OCI-M1 (cell line): Measurements from ENCODE around the gene TEX22.
A peak's percentile ranks its signal among the peaks of the same experiment; 100 is the strongest.

Experiments
- DNase-seq: peaks from one replicate; lab custom pipeline; 2025; lab: John Stamatoyannopoulos, UW

Gene TEX22

DNA sequence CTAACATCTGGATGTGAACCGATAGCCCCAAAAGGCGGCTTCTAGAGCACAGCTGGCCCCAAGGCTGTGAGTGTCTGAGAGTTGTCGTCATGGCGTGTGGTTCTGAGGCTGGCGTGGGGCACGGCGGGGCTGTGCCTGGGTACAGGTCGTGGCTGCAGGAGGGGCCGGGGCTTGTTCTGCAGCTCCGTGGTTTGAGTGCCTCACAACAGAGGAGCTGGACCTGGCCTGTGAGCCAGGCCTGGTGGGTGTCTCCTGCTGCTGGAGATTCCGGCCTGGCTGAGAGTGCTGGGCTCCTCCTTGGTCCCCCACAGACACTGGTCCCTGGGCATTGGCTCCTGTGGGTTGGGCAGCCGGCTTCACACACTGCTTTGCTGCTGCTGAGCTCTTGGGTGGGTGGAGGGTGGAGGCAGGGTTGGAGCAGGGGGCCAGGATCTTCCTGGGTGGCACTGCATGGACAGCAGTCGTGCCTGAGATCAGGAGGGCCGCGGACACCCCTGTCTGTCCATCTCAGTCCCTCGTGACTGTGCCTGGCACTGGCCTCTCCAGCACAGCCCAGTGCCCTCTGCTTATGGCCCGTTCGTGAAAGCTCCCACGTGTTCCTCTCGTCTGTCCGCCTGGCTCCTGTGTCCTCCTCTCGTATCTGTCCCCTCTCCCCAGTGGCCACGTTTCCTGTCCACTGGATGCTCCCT, 31.8 kb upstream of the TEX22 start:
- no peak for DNase-seq

DNA sequence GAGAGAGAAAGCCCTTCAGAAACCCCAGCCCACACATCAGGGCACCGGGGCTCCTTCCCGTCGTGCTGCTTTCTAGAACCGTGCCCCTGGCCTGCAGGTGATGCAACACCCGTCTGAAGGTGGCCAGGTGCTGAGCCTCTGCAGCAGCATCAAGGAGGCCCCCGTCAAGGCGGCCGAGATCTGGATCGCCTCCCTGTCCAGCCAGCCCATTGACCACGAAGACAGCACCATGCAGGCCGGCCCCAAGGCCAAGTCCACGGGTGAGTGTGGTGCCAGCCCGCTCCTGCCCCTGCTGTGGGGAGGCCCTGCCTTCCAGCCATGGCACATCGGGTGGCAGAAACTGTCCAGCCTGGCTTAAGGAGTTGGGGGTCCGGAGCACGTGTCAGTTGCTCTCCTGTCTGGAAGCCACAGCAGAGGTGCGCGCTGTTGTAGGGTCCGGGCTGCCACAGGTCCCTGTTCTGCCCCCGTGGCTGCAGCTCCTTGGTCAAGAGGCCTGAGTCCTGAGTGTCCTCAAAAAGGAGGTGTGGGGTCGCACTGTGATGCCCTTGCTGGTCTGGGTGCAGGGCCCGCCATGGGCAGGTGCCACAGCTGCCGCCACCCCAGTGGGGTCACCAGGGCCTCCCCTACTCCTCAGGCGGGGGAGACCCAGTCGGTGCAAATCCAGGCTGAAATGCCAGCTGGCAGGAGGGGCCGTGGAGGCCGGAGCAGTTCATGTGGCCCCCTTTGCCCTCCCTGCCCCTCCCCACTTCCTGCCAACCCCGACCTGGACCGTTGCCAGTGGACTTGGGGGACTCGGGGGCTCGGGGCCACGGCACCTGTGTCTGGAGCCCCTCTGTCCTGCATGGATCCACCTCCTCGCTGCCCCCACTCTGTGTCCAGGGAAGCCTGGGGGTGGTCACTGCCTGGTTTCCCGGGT, 31.0 kb upstream of the TEX22 start:
- no peak for DNase-seq

DNA sequence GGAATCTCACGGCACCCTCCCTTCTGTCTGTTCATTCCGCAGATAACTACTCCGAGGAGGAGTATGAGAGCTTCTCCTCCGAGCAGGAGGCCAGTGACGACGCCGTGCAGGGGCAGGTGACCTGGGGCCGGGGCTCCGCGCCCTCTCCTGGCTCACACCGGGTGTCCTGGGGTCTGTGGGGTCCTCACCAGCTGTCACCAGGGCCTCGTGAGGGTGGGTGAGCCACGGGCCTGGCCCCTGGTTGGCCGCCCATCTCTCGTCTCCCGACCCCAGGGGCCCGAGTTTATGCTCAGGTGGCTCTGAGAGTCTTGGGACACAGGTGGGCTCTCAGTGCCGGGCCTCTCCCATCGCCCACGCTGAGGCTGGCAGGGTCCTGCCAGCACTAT, 30.3 kb upstream of the TEX22 start:
- no peak for DNase-seq

DNA sequence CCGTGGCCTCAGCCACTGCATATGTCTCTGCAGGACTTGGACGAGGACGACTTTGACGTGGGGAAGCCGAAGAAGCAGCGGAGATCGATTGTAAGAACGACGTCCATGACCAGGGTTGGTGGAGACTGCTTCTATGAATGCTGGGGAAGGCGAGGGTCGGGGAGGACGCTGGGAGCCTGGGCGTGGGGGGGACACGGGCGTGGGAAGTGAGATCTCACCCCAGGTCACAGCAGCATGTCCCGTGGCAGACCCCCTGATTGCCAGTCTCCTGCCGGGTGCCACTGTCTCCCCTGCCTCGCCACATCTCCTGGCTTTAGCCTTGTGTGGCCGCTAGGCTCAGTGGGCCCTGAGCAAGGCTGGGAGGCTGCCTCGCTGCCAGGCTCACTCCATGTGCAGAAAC, 29.9 kb upstream of the TEX22 start:
- DNase-seq = no peak

DNA sequence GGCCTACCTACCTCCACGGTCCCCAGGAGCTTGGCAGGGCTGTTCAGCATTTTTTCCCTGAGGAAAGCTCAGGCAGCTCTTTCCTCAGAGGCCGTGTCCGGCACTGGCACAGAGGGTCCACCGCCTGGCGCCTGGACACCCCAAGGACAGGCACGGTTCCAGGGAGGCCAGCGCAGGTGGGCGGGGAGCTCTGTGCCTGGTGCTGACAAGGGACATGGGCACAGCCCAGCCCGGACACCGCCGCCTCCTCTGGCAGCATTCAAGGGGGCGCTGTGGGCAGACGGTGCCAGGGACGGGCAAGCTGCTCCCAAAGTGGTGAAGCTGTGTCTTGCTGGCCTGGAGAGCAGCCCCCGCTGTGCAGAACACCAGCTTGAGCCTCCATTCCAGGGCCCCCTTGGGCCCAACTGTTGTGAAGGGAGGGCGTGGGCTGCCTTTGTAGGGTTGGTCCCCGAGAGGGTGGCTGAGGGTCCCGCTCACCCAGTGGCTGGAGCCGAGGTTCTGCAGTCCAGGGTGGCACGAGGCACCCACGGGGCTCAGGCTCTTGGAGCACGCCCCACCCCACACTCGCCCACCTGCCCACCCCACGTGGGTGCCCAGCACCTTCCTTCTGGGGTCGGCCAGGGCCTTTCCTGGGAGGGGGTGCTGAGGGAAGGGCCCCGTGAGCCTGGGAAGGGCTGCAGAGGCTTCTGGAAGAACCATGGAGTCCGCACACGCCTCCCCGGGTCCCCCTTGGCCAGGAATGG, 29.3 kb upstream of the TEX22 start:
- no peak for DNase-seq

DNA sequence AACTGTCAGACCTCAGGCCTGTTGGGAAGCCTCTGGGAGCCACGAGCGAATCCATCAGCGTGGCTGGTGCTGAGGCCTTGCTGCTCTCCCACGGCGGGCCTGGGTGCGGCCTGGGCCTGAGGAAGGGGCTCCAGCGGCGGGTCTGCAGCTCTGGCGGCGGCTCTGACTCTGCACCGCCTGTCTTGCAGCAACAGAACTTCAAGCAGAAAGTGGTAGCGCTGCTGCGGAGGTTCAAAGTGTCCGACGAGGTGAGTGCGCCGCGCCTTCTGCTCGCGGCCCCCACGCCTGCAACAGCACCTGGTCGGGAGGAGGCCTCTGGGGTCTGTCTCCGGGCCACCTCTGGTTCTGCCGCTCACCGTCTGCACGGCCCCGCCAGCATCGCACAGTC, 28.7 kb upstream of the TEX22 start:
- DNase-seq = no peak

DNA sequence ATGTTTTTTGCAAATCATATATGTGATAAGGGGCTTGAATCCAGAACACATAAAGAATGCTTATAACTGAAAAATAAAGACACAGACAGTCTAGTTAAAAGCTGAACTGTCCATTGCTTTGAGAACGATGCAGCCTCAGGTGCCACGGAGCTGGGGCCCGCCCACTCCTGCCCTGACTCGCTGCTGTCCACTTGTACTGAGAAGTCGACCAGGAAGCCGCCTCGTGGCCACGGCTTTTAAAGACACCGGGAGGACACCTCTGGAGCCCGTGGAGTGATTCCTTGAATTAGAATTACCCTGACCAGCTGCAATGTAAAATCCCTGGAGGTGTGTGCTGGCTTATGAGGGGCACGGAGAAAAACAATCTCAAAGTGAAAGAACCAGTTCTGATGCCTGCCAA, 23.9 kb upstream of the TEX22 start:
- DNase-seq = peak; percentile 11

DNA sequence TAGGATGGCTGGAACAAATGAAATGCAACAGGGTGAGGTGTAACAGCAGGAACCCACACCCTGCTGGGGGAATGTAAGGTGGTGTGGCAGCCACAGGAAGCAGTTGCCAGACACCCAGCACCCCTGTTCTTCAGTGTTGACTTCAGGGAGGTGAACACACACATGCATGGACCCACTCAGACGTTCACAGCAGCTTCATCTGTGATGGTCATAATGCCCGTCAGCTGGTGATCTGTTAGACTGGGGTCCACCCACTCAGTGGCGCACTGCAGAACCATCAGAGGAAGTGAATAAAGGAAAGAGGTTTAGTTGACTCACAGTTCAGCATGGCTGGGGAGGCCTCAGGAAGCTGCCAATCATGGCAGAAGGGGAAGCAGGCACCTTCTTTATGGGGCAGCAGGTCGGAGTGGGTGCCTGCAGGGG, 22.7 kb upstream of the TEX22 start:
- peak; percentile 3 for DNase-seq

DNA sequence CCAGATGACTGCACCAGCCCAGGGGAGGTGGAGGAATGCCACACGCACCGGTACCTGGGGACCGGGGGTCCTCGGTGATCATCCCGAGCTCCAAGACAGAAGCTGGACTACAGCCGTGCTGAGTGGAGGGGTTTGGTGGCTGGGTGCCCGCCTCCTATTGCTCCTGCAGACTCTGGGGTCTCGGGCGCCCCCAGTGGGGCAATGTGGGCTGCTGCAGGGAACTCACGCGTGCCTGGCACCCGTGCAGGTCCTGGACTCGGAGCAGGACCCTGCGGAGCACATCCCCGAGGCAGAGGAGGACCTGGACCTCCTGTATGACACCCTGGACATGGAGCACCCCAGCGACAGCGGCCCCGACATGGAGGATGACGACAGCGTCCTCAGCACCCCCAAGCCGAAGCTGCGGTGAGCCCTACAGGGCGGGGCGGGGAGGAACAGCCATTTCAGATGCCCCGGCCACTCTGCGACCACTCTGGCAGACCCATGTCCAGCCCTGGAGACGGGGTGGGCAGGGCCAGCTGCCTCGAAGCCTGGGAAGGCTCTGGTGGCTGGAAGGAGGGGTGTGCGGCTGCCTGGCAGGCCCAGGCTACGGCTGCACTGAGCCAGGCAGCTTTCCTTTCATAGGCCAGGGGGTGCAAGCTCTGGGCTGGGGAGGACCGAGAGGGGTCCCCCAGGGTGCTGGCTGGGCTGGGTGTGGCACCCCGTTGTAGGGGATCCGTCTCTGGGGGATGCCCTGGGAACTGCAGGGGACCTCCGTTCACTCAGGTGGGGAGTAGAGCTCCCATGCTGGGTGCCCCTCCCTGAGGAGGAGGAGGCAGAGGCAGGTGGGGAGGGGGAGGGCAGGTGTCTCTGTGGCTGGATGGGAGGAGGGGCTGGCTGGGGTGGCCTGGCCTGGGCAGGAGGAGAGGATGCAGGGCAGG, 21.6 kb upstream of the TEX22 start:
- DNase-seq = no peak

DNA sequence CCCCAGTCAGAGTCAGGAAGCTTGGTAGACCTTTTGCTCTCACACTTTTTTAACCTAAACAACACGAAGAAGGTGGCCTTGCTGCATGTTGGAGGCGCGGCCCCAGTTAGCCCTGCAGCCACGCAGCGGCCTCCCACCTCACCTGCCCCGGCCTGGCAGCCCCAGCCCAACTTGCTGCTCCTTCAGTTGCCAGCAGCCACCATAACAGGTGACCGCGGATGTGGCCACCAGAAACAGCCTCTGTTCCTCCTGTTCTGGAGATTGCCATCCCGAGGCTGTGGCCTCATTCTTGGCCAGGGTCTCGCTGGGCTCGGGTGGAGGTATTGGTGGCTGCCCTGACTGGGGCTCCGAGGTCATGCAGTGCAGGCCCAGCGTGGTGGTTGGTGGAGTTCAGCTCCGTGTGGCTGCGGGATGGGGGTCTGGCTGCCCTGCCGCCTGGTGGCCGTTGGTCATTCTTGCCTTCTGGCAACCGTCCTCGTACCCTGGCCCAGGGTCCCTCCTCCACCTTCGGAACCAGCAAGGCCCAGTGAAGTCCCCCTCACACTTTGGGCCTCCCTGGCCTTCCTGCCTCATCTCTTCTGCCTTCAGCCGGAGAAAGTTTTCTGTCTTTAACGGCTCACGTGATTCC, 20.7 kb upstream of the TEX22 start:
- DNase-seq = no peak

DNA sequence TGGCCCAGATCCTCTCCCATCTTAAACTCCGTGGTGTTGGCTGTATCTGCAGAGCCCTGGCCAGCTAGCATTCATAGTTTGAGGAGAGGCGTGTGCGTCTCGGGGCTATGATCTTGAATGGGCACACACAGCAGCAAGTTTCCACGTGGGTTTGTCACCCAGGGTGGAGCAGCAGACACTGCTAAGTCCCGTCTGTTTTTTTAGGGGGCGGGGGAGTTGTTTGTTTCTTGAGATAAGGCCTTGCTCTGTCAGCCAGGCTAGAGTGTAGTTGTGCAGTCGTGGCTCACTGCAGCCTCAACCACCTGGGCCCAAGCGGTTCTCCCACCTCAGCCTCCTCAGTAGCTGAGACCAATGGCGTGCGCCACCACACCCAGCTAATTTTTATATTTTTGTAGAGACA, 20.1 kb upstream of the TEX22 start:
- peak; percentile 0 for DNase-seq

DNA sequence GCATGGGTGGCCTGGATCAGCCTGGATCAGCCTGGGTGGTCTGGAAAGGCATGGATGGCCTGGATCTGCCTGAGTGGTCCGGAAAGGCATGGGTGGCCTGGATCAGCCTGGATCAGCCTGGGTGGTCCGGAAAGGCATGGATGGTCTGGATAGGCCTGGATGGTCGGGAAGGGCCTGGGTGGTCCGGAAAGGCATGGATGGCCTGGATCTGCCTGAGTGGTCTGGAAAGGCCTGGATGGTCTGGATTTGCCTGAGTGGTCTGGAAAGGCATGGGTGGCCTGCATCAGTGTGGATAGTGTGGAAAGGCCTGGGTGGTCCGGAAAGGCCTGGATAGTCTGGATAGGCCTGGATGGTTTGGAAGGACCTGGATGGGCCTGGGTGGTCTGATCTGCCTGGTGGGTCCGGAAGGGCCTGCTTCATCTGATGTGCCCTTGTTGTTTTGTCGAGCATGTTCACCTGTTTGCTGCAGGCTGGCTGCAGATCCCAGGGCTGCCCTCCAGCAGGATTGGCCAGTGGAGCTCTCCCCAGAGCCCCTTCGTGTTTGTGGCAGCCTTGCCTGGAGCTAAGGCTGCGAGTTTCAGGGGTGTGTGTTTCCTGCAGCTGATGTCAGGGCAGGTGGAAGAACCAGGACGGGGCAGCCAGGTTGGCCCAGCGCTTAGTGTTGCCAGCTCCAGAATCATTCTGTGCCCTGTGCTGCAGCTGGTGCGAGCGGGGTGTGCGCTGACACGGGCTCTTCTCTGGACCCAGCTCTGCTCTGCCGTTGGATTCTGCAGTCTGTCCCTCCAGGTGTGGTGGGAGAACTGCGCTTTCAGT, 19.3 kb upstream of the TEX22 start:
- no peak for DNase-seq

DNA sequence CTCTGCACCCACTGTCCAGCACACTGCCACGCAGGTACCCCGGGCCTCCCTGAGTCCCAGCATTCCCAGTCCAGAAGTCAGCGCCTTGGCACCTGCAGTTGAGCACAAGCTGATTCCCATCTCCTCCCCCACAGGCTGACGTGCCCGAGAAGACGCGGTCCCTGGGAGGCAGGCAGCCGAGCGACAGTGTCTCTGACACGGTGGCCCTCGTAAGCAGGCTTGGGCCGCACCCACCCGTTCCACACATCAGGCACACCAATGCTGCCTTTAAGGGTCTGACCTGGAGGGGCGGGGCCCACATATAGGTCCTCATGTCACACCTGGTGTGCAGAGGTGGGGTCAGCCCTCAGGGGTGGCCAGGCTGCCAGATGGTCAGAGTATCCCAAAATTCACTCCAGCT, 18.4 kb upstream of the TEX22 start:
- DNase-seq = no peak

DNA sequence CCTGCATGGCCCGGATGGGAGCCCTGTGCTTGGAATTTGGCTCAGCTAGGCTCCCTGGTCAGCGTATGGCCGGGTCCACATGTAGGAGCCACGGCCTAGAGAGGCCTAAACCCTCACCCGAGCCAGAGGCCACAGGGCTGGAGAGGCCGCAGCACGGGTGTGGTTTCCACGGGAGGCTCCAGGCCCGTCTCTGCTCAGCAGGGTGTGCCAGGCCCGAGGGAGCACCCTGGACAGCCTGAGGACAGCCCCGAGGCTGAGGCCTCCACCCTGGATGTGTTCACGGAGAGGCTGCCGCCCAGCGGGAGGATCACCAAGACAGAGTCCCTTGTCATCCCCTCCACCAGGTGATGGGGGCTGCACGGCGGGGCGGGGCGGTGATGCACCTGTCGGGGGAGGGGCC, 17.6 kb upstream of the TEX22 start:
- no peak for DNase-seq

DNA sequence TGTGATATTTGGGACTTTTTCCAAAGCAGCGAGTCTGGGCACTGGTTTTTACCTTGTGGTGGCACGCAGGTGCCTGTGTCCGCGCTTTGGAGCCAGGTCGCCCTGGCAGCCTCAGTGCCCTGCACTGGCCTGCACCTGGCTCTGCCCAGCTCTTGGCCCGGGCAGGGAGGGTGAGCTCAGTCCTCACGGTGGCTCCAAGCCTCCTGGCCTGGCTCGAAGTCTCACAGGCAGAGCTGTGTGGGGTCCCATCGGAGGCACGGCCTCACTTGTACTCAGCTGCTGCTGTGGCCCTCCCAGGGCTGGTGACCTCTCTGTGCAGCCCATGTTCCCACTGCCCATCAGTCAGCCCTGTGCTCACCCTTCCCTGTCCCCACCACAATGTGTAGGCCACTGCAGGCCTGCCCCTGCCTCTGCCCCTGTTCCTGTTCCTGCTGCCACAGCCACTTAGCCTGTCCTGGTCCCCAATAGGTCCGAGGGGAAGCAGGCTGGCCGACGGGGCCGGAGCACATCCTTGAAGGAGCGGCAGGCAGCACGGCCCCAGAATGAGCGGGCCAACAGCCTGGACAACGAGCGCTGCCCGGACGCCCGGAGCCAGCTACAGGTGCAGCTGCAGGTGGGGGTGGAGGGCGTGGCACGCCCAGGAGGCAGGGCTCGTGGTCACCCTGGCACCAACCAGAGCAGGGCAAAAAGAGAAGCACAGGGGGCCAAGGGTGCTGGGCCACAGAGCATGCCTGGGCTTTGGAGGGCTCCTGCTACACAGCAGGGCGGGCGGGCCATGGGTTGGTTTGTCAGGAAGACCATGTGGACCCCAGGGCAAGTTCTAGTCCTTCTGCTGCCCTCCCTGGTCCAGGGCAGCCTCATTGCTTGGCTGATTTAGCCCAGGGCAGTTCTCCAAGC, 16.6 kb upstream of the TEX22 start:
- DNase-seq = no peak

DNA sequence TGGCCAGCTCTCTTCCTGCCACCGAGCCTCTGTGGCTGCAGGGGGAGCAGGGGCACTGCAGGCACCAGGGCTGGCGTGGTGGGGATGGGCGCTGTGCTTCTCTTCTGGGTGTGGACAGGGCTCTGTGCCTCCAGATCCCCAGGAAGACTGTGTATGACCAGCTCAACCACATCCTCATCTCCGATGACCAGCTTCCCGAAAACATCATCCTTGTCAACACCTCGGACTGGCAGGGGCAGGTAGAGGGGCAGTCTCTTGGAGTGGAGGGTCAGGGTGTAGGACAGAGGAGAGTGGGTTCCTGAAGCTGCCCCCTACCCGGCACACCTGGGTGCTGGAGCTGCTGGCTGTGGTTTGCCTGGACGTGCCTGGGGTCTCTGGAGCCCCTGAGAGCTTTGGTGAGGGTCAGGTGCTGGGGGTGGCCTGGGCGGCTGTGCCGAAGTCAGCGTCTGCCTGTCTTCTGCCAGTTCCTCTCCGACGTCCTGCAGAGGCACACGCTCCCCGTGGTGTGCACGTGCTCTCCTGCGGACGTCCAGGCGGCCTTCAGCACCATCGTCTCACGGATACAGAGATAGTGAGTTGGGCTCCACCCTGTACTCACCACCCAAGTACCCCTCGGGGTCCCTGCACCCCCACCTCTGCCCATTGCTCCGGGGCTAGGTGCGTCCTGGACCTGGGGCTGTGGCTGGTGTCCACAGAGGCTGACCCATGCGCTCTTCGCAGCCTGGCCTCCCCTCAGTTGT, 15.8 kb upstream of the TEX22 start:
- no peak for DNase-seq

DNA sequence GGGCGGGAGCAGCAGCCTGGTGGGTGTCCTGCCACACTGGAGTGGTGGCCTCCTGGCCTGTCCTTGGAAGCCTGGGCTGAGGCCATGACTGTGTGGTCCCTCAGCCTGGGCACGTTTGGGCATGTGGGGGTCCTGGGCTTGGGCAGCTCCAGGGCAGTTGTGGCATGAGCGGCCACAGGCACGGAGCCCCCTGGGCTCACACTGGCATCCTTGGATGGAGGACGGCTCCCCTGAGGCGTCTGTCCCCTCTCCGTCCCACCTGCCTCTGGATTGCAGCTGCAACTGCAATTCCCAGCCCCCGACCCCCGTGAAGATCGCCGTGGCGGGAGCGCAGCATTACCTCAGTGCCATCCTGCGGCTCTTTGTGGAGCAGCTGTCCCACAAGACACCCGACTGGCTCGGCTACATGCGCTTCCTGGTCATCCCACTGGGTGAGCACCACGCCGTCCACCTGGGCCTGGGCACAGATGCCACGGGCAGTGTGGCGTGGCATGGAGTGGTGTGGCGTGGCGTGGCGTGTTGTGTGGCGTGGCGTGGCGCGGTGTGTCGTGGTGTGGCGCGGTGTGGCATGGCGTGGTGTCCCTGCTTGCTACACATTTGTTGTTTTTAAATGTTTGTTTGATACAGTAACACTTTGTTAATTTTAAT, 15.1 kb upstream of the TEX22 start:
- DNase-seq = no peak

DNA sequence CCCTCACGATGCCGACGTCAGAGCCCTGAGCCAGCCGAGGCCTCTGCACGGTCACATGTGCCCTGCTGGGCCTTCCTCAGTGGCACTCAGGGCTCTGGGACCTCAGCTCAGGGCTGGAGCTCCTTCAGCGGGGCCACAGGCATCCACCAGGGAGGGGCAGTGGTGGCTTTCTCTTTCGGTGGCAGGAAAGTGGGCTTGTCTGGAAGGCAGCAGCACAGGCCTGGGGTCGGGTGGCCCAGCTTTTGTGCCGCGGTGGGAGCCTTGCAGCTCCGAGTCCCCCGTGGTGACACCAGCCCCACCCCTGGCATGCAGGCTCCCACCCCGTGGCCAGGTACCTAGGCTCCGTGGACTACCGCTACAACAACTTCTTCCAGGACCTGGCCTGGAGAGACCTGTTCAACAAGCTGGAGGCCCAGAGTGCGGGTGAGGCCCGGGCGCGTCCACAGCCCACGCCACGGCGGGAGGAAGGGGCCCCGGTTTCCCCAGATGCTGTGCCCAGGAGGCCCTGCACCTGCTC, 14.2 kb upstream of the TEX22 start:
- no peak for DNase-seq
